Measurements from ENCODE around the gene ELF2.
A peak's percentile ranks its signal among the peaks of the same experiment; 100 is the strongest.
"Not testable (repeated sequence)": the region's sequence is repeated elsewhere in the genome, so short reads cannot be mapped to it uniquely, and the experiment has no call there.

ELF2 gene

DNA sequence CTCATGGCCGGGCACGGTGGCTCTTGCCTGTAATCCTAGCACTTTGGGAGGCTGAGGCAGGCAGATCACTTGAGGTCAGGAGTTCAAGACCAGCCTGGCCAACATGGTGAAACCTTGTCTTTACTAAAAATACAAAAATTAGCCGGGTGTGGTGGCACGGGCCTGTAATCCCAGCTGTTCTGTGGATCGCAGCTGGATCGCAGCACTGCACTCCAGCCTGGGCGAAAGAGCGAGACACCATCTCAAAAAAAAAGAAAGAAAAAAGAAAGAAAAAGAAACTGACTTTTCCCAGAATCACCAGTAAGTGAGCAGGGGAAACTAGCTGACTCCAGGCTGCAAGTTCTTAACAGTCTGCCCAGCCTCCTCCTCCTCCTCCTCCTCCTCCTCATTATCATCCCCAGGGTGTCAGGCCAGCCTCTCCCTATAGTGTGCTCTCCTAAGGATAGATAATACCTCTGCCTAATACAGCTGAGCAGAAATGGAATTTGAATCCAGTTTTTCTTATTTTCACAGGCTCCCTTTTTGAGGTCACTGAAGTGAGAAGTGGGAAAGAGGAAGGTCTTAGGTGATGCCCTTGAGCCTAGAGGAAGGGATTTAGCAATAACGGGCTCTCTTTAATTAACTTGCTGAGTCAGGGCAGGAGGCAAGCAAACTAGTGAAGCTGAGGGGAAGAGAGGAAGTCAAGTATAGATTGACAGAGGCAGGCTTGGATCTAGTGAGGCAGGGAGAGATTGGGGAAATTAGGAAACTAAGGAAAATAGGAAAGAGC is 11.8 kb upstream of the ELF2 start:
- DNase-seq (ENCODE audit: low read depth): peak; percentile 7

DNA sequence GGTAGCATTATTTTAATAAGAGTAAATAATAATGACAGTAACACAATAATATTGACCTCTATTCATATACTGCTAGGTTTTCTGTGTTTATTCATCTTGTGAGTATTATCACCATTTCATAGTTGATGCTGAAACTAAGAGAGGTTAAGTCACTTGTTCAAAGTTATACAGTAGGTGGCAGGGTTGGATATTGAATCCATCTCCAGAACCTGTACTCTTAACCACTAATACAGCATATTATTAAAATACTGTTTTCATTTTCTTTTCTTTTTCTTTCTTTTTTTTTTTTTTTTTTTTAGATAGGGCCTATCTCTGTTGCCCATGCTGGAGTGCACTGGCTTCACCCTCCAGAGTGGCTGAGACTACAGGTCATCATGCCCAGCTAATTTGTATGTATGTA is 7.1 kb upstream of the ELF2 start:
- peak; percentile 29 for DNase-seq (ENCODE audit: low read depth)

DNA sequence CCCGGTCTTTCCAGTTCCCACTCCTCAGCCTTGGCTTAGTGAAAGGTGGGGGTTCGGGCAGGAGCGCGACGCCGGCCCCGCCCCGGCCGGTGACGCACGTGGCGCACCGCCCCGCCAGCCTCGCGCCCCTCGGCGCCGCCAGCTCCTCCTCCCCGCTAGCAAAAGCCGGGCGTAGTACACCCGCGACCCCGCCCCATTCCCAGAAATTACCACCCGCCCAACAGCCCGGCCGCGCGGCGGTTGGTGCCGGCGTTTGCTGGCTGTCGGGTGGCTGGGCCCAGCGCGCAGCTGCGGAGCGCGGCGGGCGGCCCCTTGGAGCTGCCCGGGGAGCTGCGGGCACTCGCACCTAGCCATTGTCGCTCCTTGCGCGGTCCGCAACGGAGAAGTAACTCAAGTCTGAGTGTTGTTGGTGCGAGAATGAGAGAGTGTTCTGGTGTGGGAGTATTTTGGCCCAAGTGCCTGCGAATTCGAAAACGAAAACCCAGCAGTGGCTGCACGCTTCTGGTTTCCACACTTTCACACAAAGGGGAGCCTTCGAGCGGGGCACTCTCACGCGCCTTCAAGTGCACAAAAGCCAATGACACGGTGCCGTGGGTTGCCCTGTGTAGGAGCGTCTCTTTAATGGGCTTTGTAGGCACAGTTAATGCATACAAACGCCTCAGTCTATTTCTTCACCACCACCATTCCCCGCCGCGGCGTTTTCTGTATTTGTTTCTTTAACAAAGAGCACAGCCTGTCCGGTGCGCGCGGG is 1.0 kb upstream of the ELF2 start:
- peak; percentile 93 for DNase-seq (ENCODE audit: low read depth)

DNA sequence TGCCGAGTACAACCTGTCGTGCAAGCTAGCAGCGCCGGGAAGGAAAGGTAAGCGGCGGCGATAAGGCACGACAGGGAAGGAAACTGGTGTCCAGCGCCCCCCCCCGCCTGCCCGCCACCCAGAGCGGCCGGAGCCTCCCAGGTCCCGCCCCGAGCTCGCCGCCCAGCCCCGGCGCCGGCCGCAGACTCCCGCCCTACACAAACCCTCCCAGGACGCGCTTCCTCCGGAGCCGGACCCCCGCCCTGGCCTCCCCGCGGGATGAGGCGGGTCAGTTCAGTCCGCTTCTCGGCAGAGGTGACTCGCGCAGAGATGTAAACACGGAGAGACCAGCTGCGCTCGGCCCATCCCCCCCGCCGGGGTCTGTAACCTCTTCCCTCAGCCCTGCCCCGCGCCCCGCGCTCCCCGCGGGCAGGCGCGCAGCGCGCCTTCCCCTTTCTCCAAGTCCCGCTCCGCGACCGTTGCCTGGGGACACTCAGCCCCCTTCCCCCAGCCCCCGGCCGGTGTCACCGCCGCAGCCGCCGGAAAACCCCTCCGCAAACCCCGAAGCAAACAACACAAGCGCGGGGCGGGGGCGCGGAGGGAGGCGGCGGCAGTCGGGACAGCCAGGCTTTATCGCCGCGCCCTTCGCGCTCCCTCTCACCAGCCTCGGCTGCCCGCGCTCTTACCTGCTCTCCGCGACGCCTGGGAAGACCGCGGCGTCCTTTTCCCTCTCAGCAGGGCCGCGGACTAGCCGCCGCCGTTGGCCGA is 543 bp downstream of the ELF2 start:
- peak; percentile 80 for DNase-seq (ENCODE audit: low read depth)

DNA sequence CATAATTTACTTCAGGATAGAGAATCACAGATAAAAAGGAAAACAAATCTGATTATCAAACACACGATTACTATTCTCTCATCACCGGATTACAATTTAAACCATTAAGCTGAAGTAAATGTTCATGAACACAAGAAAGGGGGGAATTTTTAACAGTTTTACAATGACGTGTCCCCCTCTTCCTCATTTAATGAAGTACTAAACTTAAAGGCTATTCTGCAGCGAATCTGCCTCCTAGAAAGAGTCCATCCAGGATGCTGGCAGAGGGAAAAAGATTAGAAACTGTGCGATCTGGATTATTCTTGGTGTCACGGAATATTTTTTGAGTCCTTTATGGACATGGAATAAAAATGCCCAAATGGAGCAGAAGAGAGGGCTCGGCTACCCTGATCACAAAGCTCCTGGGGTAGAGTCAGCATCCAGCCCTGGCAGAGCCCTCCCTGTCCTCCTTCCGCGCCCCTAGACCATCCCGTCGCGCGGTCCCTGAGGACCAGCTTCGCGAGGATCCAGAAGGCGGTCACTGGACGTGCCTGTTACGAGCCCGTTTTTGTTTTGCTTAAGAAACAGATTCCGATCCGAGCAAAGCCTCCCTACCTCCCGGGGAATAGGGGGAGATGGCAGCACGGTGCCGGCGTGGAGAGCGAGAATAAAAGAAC is 1.2 kb downstream of the ELF2 start:
- DNase-seq (ENCODE audit: low read depth): no peak

DNA sequence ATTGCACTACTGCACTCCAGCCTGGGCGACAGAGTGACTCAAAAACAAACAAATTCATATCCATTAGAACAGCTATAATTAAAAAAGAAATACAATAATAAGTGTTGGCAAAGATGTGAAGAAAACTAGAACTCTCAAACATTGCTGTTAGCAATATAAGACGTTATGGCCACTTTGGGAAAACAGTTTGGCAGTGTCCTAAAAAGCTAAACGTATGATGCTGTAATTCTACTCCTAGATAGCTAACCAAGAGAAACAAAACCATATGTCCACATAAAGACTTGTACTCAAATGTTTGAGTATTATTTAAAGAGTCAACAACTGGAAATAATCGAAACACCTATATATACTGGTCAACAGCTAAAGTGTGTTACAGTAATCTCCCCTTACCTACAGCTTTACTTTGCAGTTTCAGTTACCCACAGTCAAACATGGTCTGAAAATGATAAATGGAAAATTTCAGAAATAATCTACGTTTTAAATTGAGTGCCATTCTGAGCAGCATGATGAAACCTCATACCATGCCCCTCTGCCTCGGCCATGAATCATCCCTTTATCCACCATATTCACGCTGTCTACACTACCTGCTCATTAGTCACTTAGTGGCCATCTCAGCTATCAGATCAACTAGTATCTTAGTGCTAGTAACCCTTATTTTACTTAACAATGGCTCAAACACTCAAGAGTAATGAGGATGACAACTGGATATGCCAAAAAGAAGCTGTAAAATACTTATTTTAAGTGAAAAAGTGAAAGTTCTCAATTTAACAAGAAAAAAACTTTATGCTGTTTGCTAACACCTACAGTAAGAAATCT is 4.9 kb downstream of the ELF2 start:
- DNase-seq (ENCODE audit: low read depth): peak; percentile 79

DNA sequence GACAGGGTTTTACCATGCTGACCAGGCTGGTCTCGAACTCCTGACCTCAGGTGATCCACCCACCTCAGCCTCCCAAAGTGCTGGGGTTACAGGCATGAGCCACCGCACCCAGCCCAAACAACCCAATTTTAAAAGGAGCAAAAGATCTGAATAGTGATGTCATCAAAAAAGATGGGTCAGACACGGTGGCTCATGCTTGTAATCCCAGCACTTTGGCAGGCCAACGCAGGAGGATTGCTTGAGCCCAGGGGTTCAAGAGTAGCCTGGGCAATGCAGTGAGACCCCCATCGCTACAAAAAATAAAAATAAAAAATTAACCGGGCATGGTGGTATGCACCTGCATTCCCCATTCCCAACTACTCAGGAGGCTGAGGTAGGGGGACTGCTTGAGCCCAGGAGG is 6.1 kb downstream of the ELF2 start:
- no peak for DNase-seq (ENCODE audit: low read depth)

DNA sequence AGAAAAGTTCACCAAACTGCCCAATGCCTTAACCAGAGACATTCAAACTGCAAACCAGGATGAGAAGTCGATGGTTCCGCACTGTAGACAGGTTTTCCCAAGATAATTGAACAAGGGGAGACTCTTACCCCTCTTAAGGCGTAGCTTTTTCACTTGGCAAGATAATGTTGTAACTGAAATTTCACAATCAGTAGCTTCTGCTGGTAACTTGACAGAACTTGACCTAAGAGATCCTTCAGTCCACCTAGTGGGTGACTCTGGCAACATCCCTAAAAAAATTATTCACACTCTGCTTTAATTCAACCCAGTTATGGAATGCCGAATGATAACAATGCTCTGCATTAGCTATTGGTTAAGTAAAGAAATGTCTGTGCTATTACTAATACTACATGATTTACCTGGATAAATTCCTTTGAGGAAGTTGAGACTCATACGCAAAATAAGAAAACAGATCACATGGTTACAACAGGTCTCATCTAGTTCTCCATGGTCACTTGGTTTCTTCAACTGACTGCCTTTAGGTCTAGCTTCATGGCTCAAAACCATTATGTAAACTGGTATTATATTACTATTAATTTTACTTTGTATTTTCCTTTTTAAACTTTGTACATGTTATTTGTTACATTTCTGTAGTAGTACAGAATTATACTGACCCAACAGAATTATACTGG is 9.1 kb downstream of the ELF2 start:
- DNase-seq (ENCODE audit: low read depth): peak; percentile 62

DNA sequence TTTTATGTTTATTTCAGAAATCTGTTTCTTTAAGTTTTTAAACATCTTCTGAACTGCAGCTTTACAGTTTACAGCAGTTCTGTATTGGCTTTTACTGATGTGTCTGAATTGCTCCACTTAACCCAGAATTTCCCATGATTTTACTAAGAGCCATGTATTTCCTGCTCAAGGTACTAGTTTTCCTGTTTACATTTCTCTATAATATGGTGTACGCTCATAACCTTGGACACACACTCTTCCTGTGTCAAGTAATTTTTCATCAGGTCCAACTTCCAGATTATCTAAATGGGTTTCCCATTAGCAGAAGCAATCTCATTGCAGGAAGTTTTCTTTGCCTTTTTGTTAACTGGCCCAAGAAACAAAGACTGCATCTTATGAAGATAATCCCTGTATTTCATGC is 12.3 kb downstream of the ELF2 start:
- DNase-seq (ENCODE audit: low read depth): no peak

DNA sequence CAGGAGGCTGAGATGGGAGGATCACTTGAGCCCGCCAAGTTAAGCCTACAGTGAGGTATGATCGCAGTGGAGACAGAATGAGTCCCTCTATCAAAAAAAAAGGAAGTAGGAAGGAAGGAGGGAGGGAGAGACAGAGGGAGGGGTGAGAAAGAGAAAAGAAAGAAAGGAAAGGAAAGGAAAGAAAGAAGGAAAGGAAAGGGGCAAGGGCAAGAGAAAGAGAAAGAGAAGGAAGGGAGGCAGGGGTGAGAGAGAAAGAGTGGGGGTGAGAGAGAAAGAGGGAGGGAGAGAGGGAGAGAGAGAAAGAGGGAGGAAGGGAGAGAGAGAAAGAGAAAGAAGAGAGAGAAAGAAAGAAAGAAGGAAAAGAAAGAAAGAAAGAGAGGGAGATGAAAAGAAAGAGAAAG is 13.2 kb downstream of the ELF2 start:
- no peak for DNase-seq (ENCODE audit: low read depth)

DNA sequence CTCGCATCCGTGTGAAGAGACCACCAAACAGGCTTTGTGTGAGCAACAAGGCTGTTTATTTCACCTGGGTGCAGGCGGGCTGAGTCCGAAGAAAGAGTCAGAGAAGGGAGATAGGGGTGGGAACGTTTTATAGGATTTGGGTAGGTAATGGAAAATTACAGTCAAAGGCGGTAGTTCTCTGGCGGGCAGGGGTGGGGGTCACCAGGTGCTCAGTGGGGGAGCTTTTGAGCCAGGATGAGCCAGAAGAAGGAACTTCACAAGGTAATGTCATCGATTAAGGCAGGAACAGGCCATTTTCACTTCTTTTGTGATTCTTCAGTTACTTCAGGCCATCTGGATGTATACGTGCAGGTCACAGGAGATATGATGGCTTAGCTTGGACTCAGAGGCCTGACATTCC is 19.0 kb downstream of the ELF2 start:
- DNase-seq (ENCODE audit: low read depth): not testable (repeated sequence)

DNA sequence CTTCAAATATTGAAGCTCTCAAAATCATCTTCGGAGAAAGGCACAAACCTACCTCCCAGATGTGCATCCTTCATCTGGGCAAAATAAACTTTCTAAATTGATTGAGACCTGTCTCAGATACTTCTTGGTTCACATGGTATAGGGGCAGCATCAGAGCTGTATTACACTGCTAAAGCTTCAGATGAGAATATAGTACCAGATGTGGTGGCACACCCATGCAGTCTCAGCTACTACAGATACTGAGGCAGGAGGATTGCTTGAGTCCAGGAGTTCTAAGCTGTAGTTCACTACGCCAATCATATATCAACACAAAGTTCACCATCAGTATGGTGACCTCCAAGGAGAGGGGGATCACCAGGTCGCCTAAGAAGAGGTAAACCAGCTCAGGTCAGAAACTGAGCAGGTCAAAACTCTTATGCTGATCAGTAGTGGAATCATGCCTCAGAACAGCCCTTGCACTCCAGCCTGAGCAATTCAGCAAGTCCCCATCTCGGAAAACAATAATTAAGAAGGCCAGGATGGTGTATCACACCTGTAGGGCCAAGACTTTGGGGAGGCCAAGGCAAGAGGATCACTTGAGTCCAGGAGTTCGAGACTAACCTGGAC is 22.0 kb downstream of the ELF2 start:
- DNase-seq (ENCODE audit: low read depth): no peak

DNA sequence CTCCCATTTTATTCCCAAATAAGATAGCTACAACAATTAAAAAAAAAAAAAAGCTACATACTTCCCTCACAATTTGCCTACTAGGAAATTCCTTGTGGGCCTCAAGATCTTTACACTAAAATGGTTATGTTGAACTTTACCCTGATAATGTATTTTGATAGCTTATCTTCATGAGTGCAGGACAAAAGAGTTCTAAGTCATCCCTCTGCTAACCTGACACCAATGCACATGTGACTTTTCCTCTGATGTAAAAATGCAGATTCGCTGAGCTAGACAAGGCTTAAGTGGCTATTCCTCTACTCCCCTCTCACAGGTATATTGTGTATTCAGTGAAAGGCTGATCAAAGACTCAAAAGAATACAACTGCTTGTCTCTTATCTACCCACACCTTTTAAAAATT is 22.5 kb downstream of the ELF2 start:
- no peak for DNase-seq (ENCODE audit: low read depth)

DNA sequence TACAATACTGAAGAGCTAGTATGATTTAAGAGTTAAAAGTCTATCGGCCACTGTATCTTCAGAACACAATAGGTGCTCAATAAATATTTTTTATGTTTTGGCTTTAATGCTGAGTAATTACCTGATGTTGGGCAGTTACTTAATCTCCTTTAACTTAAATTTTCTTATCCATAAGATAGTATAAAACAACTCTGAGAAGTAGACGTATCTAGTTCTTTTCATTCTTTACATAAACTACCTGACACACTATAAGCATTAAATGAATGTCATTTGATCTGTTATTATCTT is 22.9 kb downstream of the ELF2 start:
- DNase-seq (ENCODE audit: low read depth): no peak

DNA sequence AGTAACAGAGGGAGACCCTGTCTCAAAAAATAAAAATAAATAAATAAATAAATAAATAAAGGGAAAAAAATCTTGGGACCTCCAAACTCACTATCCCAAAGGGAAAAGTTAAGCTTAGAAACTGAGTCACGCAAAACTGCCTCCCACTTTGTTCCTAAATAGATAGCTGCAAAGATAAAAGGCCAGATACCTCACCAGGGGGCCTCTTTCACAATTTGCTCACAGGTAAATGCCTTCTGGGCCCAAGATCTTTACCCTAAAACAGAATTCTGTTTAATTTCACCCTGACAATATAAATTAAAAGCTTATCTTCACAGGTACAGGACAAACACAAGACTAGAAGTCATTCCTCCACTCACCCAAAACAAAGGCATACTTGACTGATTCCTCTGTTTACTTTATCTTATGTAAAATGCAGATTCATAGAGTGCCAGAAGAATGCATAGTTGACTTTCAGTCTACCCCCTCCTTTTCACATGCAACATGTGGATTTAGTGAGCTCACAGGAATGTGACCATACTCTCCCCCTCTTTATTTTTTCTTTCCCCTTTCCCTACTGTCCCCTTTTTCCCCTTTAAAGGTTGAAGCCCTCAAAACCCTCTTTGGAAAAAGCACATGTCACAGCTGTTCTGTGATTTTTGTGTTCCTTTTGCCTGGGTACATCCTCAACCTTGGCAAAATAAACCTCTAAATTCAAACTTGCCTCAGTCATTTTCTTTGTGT is 23.4 kb downstream of the ELF2 start:
- DNase-seq (ENCODE audit: low read depth): peak; percentile 22

DNA sequence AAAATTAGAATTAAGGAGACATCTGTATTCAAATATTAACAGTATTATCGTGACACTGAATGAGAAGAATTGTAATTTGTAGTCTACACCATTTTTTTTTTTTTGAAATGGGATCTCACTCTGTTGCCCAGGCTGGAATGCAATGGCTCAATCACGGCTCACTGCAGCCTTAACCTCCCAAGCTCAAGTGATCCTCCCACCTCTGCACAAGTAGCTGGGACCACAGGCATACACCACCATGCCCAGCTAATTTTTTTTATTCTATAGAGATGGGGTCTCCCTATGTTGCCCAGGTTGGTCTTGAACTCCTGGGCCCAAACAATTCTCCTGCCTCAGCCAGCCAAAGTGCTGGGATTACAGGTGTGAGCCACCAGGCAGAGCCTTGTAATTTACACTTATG is 24.8 kb downstream of the ELF2 start:
- no peak for DNase-seq (ENCODE audit: low read depth)

DNA sequence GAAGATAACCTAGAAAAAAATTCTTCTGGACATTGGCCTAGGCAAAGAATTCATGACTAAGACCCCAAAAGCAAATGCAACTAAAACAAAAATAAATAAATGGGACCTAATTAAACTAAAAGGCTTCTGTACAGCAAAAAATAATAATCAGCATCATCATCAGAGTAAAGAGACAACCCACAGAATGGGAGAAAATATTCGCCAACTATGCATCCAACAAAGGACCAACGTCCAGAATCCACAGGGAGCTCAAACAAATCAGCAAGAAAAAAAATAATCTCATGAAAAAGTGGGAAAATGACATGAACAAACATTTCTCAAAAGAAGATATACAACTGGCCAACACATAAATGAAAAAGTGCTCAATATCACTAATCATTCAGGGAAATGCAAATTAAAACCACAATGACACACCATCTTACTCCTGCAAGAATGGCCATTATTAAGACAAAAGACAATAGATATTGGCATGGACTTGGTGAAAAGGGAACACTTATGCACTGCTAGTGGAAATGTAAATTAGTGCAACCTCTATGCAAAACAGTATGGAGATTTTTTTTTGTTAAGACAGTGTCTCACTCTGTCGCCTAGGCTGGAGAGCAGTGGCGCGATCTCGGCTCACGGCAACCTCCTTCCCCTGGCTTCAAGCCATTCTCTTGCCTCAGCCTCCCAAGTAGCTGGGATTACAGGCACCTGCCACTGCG is 29.9 kb downstream of the ELF2 start:
- DNase-seq (ENCODE audit: low read depth): no peak

DNA sequence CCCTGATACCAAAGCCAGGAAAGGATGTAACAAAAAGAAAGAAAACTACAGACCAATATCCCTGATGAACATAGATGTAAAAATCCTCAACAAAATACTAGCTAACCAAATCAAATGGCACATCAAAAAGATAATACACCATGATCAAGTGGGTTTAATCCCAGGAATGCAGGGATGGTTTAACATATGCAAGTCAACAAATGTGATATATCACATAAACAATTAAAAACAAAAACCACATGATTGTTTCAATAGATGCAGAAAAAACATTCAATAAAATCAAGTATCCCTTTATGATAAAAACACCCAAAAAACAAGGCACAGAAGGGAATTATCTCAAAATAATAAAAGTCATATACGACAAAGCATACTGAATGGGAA is 31.5 kb downstream of the ELF2 start:
- DNase-seq (ENCODE audit: low read depth): no peak

DNA sequence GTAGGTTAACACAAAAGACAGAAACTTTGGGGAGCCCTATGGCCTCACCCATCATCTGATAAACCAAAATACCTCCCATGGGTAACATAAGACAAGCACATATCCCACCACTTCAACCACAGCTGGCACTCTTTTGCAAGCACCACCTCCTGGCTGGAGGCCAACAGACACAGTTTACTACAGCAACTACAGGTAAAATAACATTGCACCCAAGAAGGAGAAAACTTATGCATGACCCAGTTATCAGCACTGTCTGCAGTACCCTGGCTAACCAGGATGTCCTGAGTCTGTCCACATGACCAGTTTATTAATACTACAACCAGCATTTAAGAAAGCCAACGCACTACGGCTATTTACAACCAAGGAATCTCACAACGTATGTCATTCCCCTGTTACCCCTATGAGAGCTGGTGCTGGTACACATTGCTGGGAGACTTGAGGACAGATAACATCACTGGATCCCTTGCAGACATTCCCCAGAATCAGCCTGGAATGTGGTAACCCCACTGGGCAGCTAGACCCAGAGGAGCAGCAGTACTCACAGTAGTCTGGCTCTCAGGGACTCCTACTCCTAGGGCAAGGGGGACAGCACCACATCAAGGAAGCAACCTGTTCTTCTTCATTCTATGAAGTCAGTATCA is 32.0 kb downstream of the ELF2 start:
- no peak for DNase-seq (ENCODE audit: low read depth)
